Osteoblast (primary cell): Measurements from ENCODE around the gene ICE1. TPM values are rescaled to one million over a fixed set of nuclear protein-coding genes. Genes with fewer than 3 reads are reported as not detected.
A peak's percentile ranks its signal among the peaks of the same experiment; 100 is the strongest.
"Not testable (repeated sequence)": the region's sequence is repeated elsewhere in the genome, so short reads cannot be mapped to it uniquely, and the experiment has no call there.

ENCODE experiments used
- DNase-seq: peaks from one replicate; pipeline ENCODE4 v3.0.0; 2011; ENCODE audit warnings: low spot score, mixed read lengths; ENCODE audit not compliant: insufficient read length; ENCODE audit errors: missing footprints
- H2AFZ ChIP-seq: 2 replicates; pipeline ENCODE4 v1.6.0; 2011; ENCODE audit warnings: mild to moderate bottlenecking, low read length
- H3K27ac ChIP-seq: 2 replicates; pipeline ENCODE4 v1.5.1; 2011; ENCODE audit warnings: mild to moderate bottlenecking, low read depth, low read length, moderate library complexity
- H3K27me3 ChIP-seq: 2 replicates; pipeline ENCODE4 v1.6.0; 2012; ENCODE audit warnings: mild to moderate bottlenecking, control low read depth, inconsistent platforms, low read length, moderate library complexity; ENCODE audit not compliant: insufficient read depth
- H3K36me3 ChIP-seq: 2 replicates; pipeline ENCODE4 v1.5.1; 2011; ENCODE audit warnings: mild to moderate bottlenecking, low read length, control low read depth, moderate library complexity; ENCODE audit not compliant: insufficient read depth
- H3K4me1 ChIP-seq: 2 replicates; pipeline ENCODE4 v1.5.1; 2011; ENCODE audit warnings: mild to moderate bottlenecking, low read length, control low read depth, moderate library complexity; ENCODE audit not compliant: insufficient read depth
- H3K4me2 ChIP-seq: 2 replicates; pipeline ENCODE4 v1.6.0; 2011; ENCODE audit warnings: mild to moderate bottlenecking, low read length; ENCODE audit not compliant: insufficient read depth
- H3K4me3 ChIP-seq: fragments of 200-600 bp; sonication (generic); 3 replicates; pipeline ENCODE4 v1.5.1; 2012; ENCODE audit warnings: mild to moderate bottlenecking, low read length, inconsistent platforms; ENCODE audit not compliant: insufficient read depth
- H3K79me2 ChIP-seq: 2 replicates; pipeline ENCODE4 v1.6.0; 2012; ENCODE audit warnings: mild to moderate bottlenecking, low read length, control low read depth, inconsistent platforms; ENCODE audit not compliant: insufficient read depth
- H3K9me3 ChIP-seq: 2 replicates; pipeline ENCODE4 v1.5.1; 2011; ENCODE audit warnings: low read depth, low read length, control low read depth
- H4K20me1 ChIP-seq: 2 replicates; pipeline ENCODE4 v1.6.0; 2012; ENCODE audit warnings: mild to moderate bottlenecking, low read length, control low read depth; ENCODE audit not compliant: insufficient read depth
- total RNA-seq: library from RNA; depleted of rRNA; stranded (reverse); fragments of >200 nt; gene quantifications from 2 replicates; pipeline ENCODE4 v1.2.3, GENCODE V29; 2012
- TF ChIP-seq, protein P1 (sequence below): IDR thresholded peaks from 2 replicates; pipeline ENCODE4 v1.5.1; 2011; ENCODE audit warnings: mild to moderate bottlenecking, low read depth, low read length, moderate library complexity; ENCODE audit errors: extremely low read depth

ICE1 gene
- total RNA-seq, 1 donor: 34.0 TPM

DNA sequence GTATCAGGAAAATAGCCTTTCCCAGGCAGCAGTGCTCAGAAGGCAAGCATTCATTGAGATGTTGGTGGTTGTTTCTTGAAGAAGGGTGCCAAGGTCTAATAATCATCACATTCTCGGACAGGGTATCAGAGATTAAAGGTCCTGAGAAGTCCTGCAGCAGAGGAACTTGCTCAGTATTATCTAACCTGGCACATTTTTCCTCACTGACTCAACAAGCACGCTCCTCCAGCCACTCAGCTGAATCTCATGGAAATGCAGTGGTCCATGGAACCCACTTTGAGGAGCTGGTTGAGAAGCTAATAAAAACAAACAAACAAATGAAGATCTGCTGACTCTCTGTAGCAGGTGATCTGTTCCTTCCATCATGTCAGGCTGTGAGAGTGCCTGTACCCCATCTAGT is 35.3 kb upstream of the ICE1 start:
- TF ChIP-seq, protein P1, sequence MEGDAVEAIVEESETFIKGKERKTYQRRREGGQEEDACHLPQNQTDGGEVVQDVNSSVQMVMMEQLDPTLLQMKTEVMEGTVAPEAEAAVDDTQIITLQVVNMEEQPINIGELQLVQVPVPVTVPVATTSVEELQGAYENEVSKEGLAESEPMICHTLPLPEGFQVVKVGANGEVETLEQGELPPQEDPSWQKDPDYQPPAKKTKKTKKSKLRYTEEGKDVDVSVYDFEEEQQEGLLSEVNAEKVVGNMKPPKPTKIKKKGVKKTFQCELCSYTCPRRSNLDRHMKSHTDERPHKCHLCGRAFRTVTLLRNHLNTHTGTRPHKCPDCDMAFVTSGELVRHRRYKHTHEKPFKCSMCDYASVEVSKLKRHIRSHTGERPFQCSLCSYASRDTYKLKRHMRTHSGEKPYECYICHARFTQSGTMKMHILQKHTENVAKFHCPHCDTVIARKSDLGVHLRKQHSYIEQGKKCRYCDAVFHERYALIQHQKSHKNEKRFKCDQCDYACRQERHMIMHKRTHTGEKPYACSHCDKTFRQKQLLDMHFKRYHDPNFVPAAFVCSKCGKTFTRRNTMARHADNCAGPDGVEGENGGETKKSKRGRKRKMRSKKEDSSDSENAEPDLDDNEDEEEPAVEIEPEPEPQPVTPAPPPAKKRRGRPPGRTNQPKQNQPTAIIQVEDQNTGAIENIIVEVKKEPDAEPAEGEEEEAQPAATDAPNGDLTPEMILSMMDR: no peak
- no peaks in the 10 kb centered on the region for H3K4me1 ChIP-seq
- H3K36me3 ChIP-seq: no peaks in the 10 kb centered on the region
- no peak overlapping the region for H3K27ac ChIP-seq
- H3K27me3 ChIP-seq: no peaks in the 10 kb centered on the region
- H3K9me3 ChIP-seq: no peaks in the 10 kb centered on the region
- no peak overlapping the region for H2AFZ ChIP-seq
- H3K4me3 ChIP-seq: no peak overlapping the region
- no peak for DNase-seq
- H4K20me1 ChIP-seq: no peaks in the 10 kb centered on the region
- H3K79me2 ChIP-seq: no peaks in the 10 kb centered on the region
- no peak overlapping the region for H3K4me2 ChIP-seq

DNA sequence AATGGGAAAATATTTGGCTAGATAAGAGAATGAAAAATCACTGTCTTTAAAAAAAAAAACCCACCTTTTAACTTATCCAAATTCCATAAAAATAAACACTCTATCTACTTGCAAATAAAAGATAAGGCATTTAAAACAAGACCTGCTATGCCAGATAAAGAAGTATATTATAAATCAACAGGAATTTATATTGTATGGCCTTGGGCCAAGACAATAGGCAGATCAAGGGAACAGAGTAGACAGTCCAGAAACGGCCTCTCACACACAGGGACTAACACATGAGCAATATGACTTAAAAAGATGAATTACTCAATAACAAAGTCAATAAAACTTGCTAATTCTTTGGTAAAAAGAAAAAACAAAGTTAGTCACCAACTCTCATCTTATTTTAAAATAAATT is 34.7 kb upstream of the ICE1 start:
- H3K4me3 ChIP-seq: no peak overlapping the region
- no peaks in the 10 kb centered on the region for H3K4me1 ChIP-seq
- no peaks in the 10 kb centered on the region for H3K36me3 ChIP-seq
- H4K20me1 ChIP-seq: no peaks in the 10 kb centered on the region
- no peaks in the 10 kb centered on the region for H3K27me3 ChIP-seq
- H3K27ac ChIP-seq: no peak overlapping the region
- no peak for DNase-seq
- TF ChIP-seq, protein P1: no peak
- no peaks in the 10 kb centered on the region for H3K9me3 ChIP-seq
- no peak overlapping the region for H3K4me2 ChIP-seq
- H3K79me2 ChIP-seq: no peaks in the 10 kb centered on the region
- no peak overlapping the region for H2AFZ ChIP-seq

DNA sequence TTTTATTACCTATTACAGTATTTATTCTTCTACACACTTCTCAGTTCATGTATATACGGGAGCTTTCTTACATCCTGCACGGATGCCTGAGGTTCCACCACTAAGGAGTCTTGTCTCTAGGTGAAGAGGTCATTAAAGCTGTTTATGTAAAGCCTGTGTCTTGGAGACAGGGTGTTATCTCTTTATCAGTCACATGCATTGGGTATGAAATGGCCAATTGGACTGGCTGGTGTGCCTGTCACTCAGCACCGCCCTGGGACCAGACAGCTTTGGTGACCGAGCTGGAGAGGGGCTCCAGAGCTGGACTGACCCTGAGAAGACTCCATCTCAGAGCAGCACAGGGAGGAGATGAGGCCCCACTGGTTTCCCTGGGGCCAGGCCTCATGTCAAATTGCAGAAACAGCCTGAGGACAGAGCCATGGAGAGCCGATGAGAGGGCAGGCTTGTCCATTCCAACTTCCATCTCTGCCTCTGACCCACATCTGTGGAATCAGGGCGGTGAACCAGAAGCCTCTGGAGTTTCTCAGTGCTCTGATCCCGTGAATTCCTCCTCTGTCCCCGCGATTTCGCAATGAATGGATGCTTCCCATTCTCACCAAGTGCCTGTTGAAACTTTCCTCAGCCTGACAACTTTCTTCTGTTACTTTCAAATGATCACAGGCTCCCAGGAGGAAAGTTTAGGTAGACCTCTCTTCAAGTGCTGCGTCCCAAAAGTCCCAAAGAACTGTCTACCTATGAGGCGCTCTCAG is 32.2 kb upstream of the ICE1 start:
- not testable (repeated sequence) for H3K4me1 ChIP-seq, DNase-seq, H3K79me2 ChIP-seq, H3K36me3 ChIP-seq, H3K4me2 ChIP-seq, H3K4me3 ChIP-seq, H3K27me3 ChIP-seq, H3K27ac ChIP-seq, H3K9me3 ChIP-seq, H4K20me1 ChIP-seq, H2AFZ ChIP-seq

- H3K4me3 ChIP-seq, H3K27me3 ChIP-seq, H3K36me3 ChIP-seq, H3K4me2 ChIP-seq, H3K9me3 ChIP-seq, H3K4me1 ChIP-seq, DNase-seq, H3K79me2 ChIP-seq, H3K27ac ChIP-seq, H2AFZ ChIP-seq, H4K20me1 ChIP-seq: not testable (repeated sequence)
Observed at GRCh38 chr5:5392504-5392903, 30.0 kb upstream of the ICE1 start.

- not testable (repeated sequence) for H3K4me2 ChIP-seq, H3K4me1 ChIP-seq, H3K9me3 ChIP-seq, H2AFZ ChIP-seq, H3K36me3 ChIP-seq, H4K20me1 ChIP-seq, H3K27ac ChIP-seq, H3K79me2 ChIP-seq, H3K4me3 ChIP-seq, H3K27me3 ChIP-seq
- TF ChIP-seq, protein P1: peak; percentile 61
- peak; percentile 43 for DNase-seq
Observed at GRCh38 chr5:5394384-5394986, 28.0 kb upstream of the ICE1 start.

DNA sequence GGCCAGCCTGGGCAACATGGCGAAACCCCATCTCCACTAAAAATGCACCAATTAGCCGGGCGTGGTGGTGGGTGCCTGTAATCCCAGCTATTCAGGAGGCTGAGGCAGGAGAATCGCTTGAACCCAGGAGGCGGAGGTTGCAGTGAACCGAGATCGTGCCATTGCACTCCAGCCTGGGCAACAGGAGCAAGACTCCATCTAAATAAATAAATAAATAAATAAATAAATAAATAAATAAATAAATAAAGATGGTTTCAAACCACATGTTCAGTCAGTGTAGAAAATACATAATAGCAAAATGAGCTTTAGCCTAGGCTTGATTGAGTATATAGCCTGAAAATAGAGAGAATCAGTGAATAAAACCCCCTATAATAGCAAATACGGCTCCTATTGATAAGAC is 27.4 kb upstream of the ICE1 start:
- not testable (repeated sequence) for H4K20me1 ChIP-seq, H2AFZ ChIP-seq, H3K27ac ChIP-seq, H3K27me3 ChIP-seq, H3K4me2 ChIP-seq, H3K79me2 ChIP-seq, H3K4me3 ChIP-seq, H3K36me3 ChIP-seq, H3K9me3 ChIP-seq, H3K4me1 ChIP-seq, DNase-seq
